B cell (primary cell): ENCODE measurements around the gene SELENOP. TPM values are rescaled to one million over a fixed set of nuclear protein-coding genes. Genes with fewer than 3 reads are reported as not detected.

Experiments used
- ATAC-seq: fragments of 200-7000 bp; cut with Tn5 transposase; one replicate; pipeline ENCODE4 v1.10.0; 2021; ENCODE audit warnings: low read depth, mild to moderate bottlenecking, moderate number of reproducible peaks, moderate library complexity
- CTCF ChIA-PET: fragments of 350-600 bp; sonication (Branson Sonifier 250); formaldehyde crosslinking; loops from one replicate; lab custom pipeline; 2021; ENCODE audit warnings: antibody characterized with exemption, inconsistent platforms; lab: Charles Lee
- POLR2A ChIA-PET: fragments of 350-600 bp; sonication (Branson Sonifier 250); formaldehyde crosslinking; loops from one replicate; lab custom pipeline; 2021; ENCODE audit warnings: antibody characterized with exemption; lab: Charles Lee
- DNase-seq: peaks from one replicate; pipeline ENCODE4 v3.0.0; 2013
- H2AFZ ChIP-seq: 2 replicates; pipeline ENCODE4 v1.6.1; 2012; ENCODE audit warnings: mild to moderate bottlenecking, low read depth, low read length; ENCODE audit not compliant: insufficient read depth, poor library complexity, severe bottlenecking
- H3K27ac ChIP-seq, 2 donors: 1 replicate in 1 of 2; 2 replicates in 1 of 2; pipeline ENCODE4 v1.5.1; 2012 to 2013; ENCODE audit warnings: low read length in 2 of 2, mild to moderate bottlenecking in 2 of 2, moderate library complexity in 1 of 2
- H3K27me3 ChIP-seq, 4 experiments: fragments of 200-600 bp in 1 of 4; sonication (generic) in 1 of 4; replicated peaks in 1 of 4; 1 replicate in 2 of 4; 2 replicates in 2 of 4; pipeline versions ENCODE4 v1.6.1 to v1.7.0; 2013 to 2016; ENCODE audit warnings: low read length in 3 of 4, mild to moderate bottlenecking in 2 of 4, mixed read lengths in 1 of 4, moderate library complexity in 1 of 4; ENCODE audit not compliant: insufficient read depth in 4 of 4, control insufficient read depth in 3 of 4; ENCODE audit errors: control extremely low read depth in 1 of 4
- H3K36me3 ChIP-seq, 2 experiments: replicated peaks in 1 of 2; 1 replicate in 1 of 2; 2 replicates in 1 of 2; pipeline versions ENCODE4 v1.6.1 to v1.7.1; 2013; ENCODE audit warnings: low read length in 1 of 2; ENCODE audit not compliant: insufficient read depth in 2 of 2, control insufficient read depth in 1 of 2; ENCODE audit errors: control extremely low read depth in 1 of 2, extremely low read depth in 1 of 2
- H3K4me1 ChIP-seq, 2 donors: fragments of 200-600 bp in 1 of 2; sonication (generic) in 1 of 2; 1 replicate in 1 of 2; 2 replicates in 1 of 2; pipeline versions ENCODE4 v1.5.1 to v1.6.1; 2013 to 2017; ENCODE audit warnings: low read length in 2 of 2; ENCODE audit not compliant: control insufficient read depth in 2 of 2, insufficient read depth in 2 of 2
- H3K4me2 ChIP-seq: replicated peaks from 2 replicates; pipeline ENCODE3; 2012; ENCODE audit warnings: mild to moderate bottlenecking, low read depth, low read length; ENCODE audit not compliant: poor library complexity, severe bottlenecking
- H3K4me3 ChIP-seq, 5 experiments: fragments of 200-600 bp in 1 of 5; sonication (generic) in 1 of 5; 1 replicate in 3 of 5; 2 replicates in 2 of 5; pipeline versions ENCODE4 v1.5.1 to v1.7.0; 2011 to 2016; ENCODE audit warnings: low read length in 4 of 5, mild to moderate bottlenecking in 4 of 5, low read depth in 2 of 5, control low read depth in 1 of 5, moderate library complexity in 1 of 5; ENCODE audit not compliant: insufficient read depth in 1 of 5; ENCODE audit errors: control extremely low read depth in 1 of 5, extremely low read depth in 1 of 5
- H3K79me2 ChIP-seq: fragments of 200-600 bp; sonication (generic); one replicate; pipeline ENCODE4 v1.6.0; 2016; ENCODE audit warnings: low read length; ENCODE audit not compliant: control insufficient read depth, insufficient read depth
- H3K9ac ChIP-seq: fragments of 200-600 bp; sonication (generic); 2 replicates; pipeline ENCODE4 v1.6.1; 2017; ENCODE audit warnings: mild to moderate bottlenecking, low read length, moderate library complexity
- H3K9me3 ChIP-seq, 3 donors: one replicate each; pipeline versions ENCODE4 v1.6.1 to v1.7.1; 2013; ENCODE audit warnings: low read length in 2 of 3; ENCODE audit not compliant: control insufficient read depth in 2 of 3, insufficient read depth in 1 of 3; ENCODE audit errors: control extremely low read depth in 1 of 3
- H4K20me1 ChIP-seq: 2 replicates; pipeline ENCODE4 v1.6.0; 2012; ENCODE audit warnings: mild to moderate bottlenecking, low read length; ENCODE audit not compliant: insufficient read depth, control insufficient read depth, poor library complexity, severe bottlenecking
- H3K27ac Mint-ChIP-seq: one replicate; pipeline ENCODE4 v1.8.0; 2021; ENCODE audit warnings: mixed read lengths
- H3K27me3 Mint-ChIP-seq: one replicate; pipeline ENCODE4 v1.8.0; 2021; ENCODE audit warnings: mixed read lengths
- H3K4me1 Mint-ChIP-seq: one replicate; pipeline ENCODE4 v1.8.0; 2021; ENCODE audit warnings: mixed read lengths
- H3K4me3 Mint-ChIP-seq: one replicate; pipeline ENCODE4 v1.8.0; 2021; ENCODE audit warnings: mixed read lengths
- H3K9me3 Mint-ChIP-seq: one replicate; pipeline ENCODE4 v1.8.0; 2022; ENCODE audit warnings: mixed read lengths; ENCODE audit not compliant: insufficient read depth
- CTCF ChIP-seq: fragments of 200-600 bp; IDR thresholded peaks from one replicate; pipeline ENCODE4 v1.8.0; 2022; ENCODE audit warnings: antibody characterized with exemption, mild to moderate bottlenecking
- EZH2 ChIP-seq: IDR thresholded peaks from 2 replicates; pipeline ENCODE4 v1.6.1; 2012; ENCODE audit warnings: borderline replicate concordance, low read depth, mild to moderate bottlenecking, moderate library complexity, low read length; ENCODE audit not compliant: insufficient read depth, poor library complexity, severe bottlenecking
- WGBS: methylation state at CpG from one replicate; pipeline ENCODE4 v1.1.5; 2013; ENCODE audit warnings: missing lambda C conversion rate; ENCODE audit not compliant: insufficient coverage; 5-methylcytosine and 5-hydroxymethylcytosine counted together
- intact Hi-C: fragments of 100-400 bp; cut with micrococcal nuclease; formaldehyde crosslinking; loops from one replicate; pipeline ENCODE4 v1.10.0; 2022
- polyA plus RNA-seq: library from polyadenylated mRNA; depleted of rRNA; stranded (reverse); fragments of >200 nt; gene quantifications from 2 replicates; pipeline ENCODE4 v1.2.3, GENCODE V29; 2012
- total RNA-seq, 2 donors: library from RNA; stranded (reverse); fragments of 120-200 nt in 1 of 2; gene quantifications; 1 replicate in 1 of 2; 2 replicates in 1 of 2; pipeline versions ENCODE4 v1.2.3 to v1.2.4, GENCODE V29; 2013 to 2022

SELENOP gene
- total and polyA plus RNA-seq, 2 donors (not counting 1 experiment from before 2014, with no cell fraction given): 0.12 TPM; not detected in 1

- no peaks in the 10 kb centered on the region for H3K79me2 ChIP-seq
- H3K4me3 Mint-ChIP-seq: no peak overlapping the region
These were observed 27.5 kb upstream of the SELENOP start for GRCh38 chr5:42839196-42839595.

GRCh38 chr5:42837601-42838000 is 25.9 kb upstream of the SELENOP start:
- Histone ChIP-seq H3K27ac (no peak overlapping the region), H3K9me3 (peaks cover 0 to 8% (median 2%) of the 10 kb centered on the region in 3 donors), H3K9ac (no peak overlapping the region), H4K20me1 (no peaks in the 10 kb centered on the region), H3K4me3 (no peak overlapping the region), H2AFZ (peak overlapping the region; percentile 13), H3K79me2 (no peaks in the 10 kb centered on the region), H3K4me2 (no peak overlapping the region), H3K36me3 (no peaks in the 10 kb centered on the region), H3K27me3 (no peaks in the 10 kb centered on the region), H3K4me1 (no peaks in the 10 kb centered on the region)
- Mint-ChIP-seq H3K27ac (no peak overlapping the region), H3K4me1 (no peaks in the 10 kb centered on the region), H3K9me3 (no peaks in the 10 kb centered on the region), H3K27me3 (peaks cover 10% of the 10 kb centered on the region), H3K4me3 (no peak overlapping the region)
- 20% methylated on average over 1 of the region's 3 CpGs for WGBS
- POLR2A ChIA-PET: interaction anchor here (0.6 kb wide), 1 partner anchor 102 kb away, joined by 3 read pairs; no protein-coding TSS in a partner anchor
- ATAC-seq (no peak), DNase-seq (no peak)
- CTCF ChIA-PET: interaction anchor here (1.0 kb wide), 1 partner anchor 26 kb away, joined by 3 read pairs; no protein-coding TSS in a partner anchor
- TF ChIP-seq EZH2: no peak
- no peak for TF ChIP-seq CTCF
- intact Hi-C loops: no loop called here

More at GRCh38 chr5:42839196-42839595, 27.5 kb upstream of the SELENOP start:
- Histone ChIP-seq H3K4me1 (no peaks in the 10 kb centered on the region), H3K4me3 (no peak overlapping the region), H3K27me3 (no peaks in the 10 kb centered on the region), H3K9me3 (peaks cover 1 to 8% (median 2%) of the 10 kb centered on the region in 3 donors), H3K4me2 (no peak overlapping the region), H4K20me1 (no peaks in the 10 kb centered on the region), H3K9ac (no peak overlapping the region), H3K27ac (no peak overlapping the region), H2AFZ (no peak overlapping the region), H3K36me3 (no peaks in the 10 kb centered on the region)
- CTCF ChIA-PET: no interaction called here
- Mint-ChIP-seq H3K27me3 (peaks cover 12% of the 10 kb centered on the region), H3K9me3 (no peaks in the 10 kb centered on the region), H3K27ac (no peak overlapping the region), H3K4me1 (no peaks in the 10 kb centered on the region)
- no peak for DNase-seq
- ATAC-seq: no peak
- no CpG with 5 or more reads among the region's 3 CpGs for WGBS
- POLR2A ChIA-PET: no interaction called here
- TF ChIP-seq CTCF: no peak
- no peak for TF ChIP-seq EZH2
- intact Hi-C loops: no loop called here
